NAMALWA (cell line): Measurements from ENCODE around the gene AHNAK.
"Not testable (repeated sequence)": the region's sequence is repeated elsewhere in the genome, so short reads cannot be mapped to it uniquely, and the experiment has no call there.

ENCODE experiments used
- DNase-seq: peaks from one replicate; pipeline ENCODE4 v3.0.0-alpha.2; 2015; ENCODE audit warnings: low spot score

The AHNAK gene

GRCh38 chr11:62387381-62387780 lies 159.2 kb downstream of the AHNAK start:
- DNase-seq = no peak

GRCh38 chr11:62386083-62386482 lies 160.5 kb downstream of the AHNAK start:
- DNase-seq = not testable (repeated sequence)

DNA sequence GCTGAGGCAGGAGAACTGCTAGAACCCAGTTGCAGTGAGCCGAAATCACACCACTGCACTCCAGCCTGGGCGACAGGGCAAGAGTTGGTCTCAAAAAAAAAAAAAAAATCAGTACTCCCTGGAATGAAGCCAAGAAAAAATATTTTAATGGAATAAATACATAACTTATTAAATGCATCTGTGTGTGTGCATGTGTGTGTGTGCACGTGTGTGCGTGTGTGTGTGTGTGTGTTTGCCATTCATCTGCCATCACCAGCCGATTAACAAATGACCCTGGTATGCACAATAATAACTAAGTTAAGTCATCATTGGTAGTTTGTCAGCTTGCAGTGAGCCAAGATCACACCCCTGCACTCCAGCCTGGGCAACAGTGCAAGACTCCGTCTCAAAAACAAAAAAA lies 162.8 kb downstream of the AHNAK start:
- no peak for DNase-seq
